HT-29 (cell line): ENCODE data around the gene IFT81. TPM values are rescaled to one million over a fixed set of nuclear protein-coding genes. Genes with fewer than 3 reads are reported as not detected.
"Not testable (repeated sequence)": the region's sequence is repeated elsewhere in the genome, so short reads cannot be mapped to it uniquely, and the experiment has no call there.

Experiments used
- DNase-seq: peaks from one replicate; pipeline ENCODE4 v3.0.0-alpha.2; 2015; ENCODE audit warnings: low spot score
- total RNA-seq: library from RNA; depleted of rRNA; stranded (reverse); fragments of >200 nt; shearing (Covaris generic); gene quantifications from 2 replicates; pipeline ENCODE4 v1.2.3, GENCODE V29; 2014

The IFT81 gene
- total RNA-seq, 1 experiment from 2014 or later: 5.5 TPM

DNA sequence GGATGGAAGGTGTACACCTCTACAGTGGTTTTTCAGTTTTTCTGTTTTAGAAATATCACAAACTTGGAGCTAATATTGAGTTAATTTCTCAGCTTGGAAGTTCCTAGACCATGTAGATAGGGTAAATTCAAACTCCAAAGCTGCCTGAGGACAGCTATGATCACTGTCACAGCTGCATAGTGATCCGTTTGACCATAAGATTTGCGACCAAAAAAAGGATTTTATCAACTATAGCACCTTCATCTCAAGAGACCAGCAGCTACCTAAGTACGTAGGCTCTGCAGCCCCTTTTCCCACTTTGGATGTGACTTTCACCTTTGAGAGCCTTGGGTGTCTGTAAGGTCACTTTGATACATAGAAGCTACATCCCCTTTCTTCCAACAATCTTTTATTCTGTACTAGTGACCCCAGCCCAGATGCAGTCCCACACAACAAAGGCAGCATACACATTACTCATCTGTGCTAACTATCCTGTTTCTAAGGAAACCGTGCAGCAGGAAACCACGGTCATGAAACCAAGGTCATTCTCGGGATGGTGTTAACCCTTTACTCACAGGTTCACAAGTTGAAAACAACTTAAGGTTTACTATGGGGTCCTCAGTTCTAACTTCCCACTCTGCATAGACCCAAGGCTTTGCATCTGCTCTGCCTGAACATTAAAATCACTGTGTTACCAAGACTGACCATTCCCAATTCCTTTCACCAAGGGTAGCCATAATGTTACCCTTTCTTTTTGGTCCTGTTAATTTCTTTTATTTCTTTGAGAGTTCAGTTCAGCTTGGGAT is 75.4 kb downstream of the IFT81 start:
- DNase-seq: no peak

DNA sequence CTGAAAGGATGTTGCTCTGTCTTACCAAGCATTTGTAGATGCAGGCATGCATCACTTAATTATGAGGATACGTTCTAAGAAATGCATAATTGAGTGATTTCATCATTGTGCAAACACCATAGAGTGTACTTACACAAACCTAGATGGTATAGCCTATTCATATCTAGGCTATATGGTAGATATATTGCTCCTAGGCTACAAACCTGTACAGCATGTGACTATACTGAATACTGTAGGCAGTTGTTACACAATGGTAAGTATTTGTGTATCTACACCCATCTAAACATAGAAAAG is 75.9 kb downstream of the IFT81 start:
- no peak for DNase-seq

DNA sequence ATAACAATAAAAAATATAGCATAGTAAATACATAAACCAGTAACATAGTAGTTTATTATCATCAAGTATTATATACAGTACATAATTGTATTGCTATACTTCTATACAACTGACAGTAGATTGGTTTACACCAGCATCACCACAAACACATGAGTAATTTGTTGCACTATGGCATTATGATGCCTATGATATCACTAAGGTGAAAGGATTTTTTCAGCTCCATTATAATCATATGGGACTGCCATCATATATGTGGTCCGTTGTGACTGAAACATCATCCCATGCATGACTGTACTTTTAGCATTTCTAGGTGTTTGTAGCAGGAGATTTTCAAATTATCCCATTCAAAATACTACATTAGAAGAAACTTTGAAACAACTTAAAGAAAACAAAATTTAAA is 77.8 kb downstream of the IFT81 start:
- no peak for DNase-seq

DNA sequence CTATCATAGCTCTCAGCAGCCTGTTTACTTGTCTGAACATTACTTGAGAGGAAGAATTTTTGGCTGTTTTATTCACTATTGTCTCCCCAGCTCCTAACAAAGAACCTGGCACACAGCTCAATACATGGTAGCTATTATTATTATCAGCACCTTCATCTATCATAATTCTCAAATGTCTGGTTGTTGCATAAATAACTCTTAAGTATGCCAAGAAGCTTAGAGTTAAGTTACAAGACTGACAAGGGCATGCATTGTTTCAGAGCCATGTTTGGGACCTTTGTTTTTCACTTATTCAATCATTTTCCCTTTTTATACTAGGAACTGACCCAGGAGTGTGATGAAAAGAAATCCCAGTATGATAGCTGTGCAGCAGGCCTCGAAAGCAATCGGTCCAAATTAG is 79.4 kb downstream of the IFT81 start:
- no peak for DNase-seq

DNA sequence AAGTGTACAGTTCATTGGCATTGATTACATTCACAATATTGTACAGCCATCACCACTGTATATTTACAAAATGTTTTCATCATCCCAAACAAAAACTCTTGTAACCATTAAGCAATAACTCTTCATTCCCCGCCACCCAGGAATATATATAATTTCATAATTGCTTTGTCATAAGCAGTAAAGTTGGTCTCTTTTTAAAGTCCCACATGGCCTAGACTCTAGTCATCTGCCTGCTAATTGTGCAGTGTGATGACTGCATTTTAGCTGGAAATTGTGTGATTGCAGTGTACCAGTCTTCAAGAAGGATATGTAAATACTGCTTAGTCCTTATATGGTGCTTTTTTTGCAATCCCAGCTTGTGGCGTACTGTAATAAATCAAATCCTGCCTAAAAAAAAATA is 81.8 kb downstream of the IFT81 start:
- no peak for DNase-seq

DNA sequence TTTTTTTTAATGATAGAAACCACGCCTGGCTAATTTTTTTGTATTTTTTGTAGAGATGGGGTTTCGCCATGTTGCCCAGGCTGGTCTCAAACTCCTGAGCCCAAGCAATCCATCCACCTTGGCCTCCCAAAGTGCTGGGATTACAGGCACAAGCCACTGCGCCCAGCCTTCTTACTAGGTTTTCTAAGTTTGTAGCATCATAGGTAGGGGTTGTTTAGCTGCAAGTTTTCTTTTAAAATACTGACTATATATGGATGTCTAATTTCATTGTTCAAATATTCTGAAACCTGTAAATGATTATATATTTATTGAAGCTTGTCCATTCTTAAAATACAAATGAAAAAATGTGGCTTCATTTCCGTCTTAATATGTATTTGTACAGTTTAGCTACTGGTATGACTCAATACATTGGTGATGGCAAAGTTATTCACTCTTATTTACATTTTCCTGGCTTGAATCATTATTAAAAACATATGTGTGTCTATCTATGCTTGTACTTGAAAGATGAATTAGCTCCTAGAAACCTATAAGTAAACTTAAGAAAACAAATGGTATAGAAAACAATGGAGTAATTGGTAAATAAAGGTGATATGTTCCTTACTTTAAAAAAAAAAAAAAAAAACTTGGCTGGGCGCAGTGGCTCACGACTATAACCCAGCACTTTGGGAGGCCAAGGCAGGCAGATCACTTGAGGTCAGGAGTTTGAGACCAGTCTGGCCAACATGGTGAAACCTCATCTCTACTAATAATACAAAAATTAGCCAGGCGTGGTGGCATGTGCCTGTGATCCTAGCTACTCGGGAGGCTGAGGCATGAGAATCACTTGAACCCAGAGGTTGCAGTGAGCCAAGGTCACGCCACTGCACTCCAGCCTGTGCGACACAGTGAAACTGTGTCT is 87.7 kb downstream of the IFT81 start:
- not testable (repeated sequence) for DNase-seq

DNA sequence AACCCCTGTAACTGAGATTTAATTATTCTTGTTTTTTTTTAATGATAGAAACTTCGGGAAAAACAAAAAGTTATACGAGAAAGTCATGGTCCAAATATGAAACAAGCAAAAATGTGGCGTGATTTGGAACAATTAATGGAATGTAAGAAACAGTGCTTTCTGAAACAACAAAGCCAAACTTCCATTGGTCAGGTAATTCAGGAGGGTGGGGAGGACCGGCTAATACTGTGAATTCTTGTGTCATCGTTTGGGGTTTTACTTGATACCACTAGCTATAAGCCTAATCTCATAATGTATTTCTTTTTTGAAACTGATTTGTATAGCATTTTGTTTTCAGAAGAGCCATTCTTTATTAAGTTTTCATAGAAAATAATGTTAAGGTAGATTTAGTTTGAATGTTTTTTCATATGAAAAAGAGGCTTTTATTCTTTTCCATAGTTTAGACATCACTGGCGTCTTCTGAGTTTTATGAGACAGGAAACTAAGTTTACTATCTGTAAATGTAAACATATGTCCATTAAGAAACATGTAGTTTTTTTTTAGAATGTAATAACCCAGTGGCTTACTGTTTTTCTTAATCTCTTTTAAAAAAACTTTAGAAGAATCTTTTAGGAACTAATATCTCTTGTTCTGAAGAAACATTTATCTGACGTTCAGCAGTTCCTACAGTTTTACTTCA is 94.0 kb downstream of the IFT81 start:
- no peak for DNase-seq

DNA sequence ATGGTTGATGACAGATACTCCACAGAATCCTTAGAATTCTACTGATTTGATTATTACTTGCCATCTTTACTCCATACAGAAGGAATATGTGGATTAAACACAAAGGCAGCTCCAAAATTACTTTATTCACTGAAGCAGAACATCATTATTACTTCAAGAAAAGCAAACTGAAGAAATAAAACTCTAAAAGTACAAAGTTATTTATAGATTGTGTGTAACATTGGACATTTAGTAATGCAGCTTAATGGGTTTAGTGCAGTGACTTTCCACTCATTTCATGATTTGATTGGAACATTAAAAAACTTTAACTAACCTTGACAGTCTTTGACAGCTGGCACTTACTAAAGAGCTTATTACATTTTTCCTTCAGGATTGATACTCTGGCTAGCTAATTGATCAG is 97.9 kb downstream of the IFT81 start:
- no peak for DNase-seq

DNA sequence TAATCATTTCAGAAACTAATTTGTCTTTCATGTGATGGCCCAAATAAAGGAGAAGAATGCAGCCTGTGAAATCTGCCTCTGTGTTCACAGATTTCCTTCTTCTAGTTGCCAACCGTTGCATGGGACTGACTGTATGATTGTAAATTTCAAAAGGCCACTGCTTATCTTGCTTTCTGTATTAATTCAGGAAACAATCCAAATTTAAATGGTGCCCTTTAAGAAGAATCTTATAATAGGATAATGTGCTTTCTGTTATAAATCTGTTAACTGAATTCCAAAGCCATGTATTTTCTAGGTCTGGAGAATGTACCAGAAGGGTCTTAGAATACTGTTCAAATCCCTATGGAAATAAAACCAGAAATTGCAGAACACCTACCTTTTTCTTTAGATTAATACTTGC is 98.3 kb downstream of the IFT81 start:
- DNase-seq: no peak

DNA sequence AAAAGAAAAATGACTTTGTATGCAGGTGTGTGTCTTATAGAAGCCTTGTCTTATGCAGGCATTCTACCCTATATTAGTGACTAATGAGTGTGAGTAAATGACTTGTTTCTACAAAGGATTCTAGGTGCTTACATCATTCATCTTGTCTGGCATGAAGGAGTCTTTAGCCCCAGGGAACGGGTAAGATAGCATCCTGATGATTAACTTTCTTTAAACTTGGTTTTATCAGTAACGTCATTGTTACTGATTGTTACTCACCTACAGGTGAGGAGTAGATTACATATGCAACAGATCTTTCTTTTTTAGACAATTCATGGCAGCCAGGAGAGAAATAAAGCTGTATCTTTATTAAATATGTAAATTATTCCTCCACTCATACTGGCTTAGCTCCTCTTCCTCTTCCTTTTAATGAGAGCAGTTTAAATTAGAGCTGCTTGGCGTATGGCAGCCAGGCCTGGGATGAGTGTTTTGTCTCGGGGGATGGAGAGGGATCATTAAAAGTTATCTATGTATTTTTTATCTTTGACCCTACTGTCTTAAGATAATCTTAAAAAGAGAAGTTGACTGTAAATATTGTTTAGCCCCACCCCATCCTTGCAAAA is 99.7 kb downstream of the IFT81 start:
- DNase-seq: no peak

DNA sequence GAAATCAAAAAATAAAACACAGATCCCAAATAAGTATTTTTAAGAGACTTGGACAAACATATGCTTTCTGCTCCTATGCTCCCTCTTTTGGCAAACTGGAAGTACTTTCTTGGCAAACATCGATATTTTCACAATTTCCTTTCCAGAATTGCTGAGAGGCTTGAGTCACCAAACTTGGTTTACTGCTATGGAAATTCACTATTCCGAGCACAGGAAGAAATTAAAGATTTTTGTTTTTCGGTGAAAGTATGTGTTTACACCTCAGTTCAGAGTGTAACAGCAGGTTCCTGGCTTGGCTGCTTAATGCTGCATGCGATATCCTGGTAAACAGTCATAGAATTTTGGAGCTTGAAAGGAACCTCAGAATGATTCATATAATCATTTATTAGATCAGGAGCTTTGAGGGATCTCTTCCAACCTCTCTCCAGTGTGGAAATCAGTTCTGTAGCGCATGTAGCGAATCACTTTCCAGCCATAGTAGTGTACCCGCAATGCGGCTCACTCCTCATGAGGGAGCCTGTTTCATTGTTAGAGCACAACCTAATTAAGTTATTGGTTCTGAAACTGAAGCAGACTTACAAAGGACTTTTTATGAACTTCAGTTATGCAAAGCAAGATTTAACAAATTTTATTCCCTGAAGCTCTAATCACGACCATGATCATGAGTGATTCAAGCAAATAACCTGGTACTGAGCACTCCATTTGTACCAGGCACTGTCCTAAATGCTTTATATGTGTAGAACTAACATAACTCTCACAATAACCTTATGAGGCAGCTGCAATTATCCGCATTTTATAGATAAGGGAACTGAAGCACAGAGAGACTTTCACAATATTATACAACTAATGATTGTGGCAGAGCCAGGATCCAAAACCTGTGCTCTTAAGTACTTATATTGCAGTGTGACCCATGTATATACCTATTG is 100.5 kb downstream of the IFT81 start:
- peak; percentile 39 for DNase-seq

DNA sequence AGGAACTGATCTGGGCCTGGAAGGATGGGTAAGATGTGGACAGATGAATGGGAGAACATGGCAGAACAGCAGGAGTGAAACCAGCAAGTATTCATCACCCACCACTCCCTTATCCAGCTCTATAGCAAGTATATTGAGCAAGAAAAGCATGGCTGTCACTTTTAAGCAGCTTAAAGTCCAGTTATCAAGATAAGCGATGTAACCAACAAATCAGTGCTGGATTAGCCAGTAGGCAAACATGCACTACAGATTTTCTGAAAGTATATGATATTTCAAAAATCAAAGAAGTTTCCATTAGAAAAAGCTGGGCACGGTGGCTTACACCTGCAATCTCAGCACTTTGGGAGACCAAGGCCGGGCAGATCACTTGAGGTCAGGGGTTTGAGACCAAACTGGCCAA is 103.0 kb downstream of the IFT81 start:
- no peak for DNase-seq

DNA sequence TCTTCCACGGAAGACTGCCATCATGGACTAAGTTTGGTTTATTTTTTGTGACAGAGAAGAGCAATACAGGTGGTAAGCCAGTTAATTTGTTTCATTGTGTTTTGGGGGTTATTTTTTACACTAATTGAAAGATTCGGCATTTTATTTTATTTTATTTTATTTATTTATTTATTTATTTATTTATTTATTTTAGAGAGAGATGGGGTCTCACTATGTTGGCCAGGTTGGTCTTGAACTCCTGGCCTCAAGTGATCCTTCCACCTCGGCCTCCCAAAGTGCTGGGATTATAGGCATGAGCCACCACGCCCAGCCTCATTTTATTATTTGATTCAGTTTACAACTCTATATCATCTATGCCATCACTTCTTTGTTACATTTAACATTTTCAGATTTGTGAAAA is 104.2 kb downstream of the IFT81 start:
- not testable (repeated sequence) for DNase-seq

DNA sequence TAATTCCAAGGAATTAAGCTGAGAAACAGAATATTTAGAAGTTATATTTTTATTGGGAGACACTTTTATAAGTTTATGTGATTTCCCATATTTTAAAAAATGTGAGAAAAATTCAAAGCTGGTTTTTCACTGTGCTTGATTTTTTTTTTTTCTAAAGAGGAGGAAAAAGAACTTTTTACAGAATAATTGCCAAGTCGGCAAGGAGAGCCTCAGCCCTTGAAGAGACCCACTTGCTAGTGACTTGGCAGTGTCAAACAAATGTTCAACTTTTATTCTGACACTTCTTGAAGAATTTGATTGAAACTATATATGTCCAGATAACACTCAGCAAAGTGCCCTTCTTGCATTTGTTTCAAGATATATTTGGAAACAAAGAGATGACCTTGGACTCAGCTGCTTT is 104.6 kb downstream of the IFT81 start:
- DNase-seq: no peak

DNA sequence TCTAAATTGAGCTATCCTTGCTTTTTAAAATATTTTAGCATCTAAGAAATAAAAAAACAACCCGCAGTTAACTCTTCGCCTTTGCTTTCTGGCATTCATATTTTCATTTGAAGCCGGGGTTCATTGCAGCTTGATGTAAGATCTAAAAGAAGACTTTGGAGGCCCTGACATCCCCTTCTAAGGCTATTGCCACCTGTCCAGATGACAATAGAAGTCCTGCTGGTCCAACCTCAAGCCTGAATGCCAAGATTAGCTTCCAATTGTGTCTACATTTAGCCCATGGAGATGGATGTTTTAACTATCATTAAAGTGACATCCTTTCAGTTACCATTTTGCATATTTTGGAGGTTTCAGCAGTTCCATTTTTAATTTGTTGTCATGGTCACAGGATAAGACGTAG is 105.3 kb downstream of the IFT81 start:
- DNase-seq: no peak

DNA sequence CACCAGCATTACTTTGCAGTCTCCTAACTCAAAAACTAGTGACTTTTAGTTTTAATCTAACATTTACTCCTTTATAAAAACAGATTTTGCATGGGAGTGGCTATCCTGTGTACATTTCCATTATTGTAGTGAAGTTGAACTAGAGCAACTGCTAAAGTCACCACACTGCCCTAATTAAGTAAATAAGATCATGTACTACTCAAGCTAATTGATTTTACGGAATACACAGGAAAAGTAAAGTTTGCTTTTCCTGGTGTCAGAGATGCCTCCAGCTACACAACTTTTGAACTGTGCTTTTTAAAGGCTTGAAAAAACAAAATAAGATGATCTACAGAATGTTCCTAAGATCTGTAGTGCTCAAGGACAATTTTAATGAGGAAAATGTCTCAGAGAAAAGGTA is 106.5 kb downstream of the IFT81 start:
- no peak for DNase-seq

DNA sequence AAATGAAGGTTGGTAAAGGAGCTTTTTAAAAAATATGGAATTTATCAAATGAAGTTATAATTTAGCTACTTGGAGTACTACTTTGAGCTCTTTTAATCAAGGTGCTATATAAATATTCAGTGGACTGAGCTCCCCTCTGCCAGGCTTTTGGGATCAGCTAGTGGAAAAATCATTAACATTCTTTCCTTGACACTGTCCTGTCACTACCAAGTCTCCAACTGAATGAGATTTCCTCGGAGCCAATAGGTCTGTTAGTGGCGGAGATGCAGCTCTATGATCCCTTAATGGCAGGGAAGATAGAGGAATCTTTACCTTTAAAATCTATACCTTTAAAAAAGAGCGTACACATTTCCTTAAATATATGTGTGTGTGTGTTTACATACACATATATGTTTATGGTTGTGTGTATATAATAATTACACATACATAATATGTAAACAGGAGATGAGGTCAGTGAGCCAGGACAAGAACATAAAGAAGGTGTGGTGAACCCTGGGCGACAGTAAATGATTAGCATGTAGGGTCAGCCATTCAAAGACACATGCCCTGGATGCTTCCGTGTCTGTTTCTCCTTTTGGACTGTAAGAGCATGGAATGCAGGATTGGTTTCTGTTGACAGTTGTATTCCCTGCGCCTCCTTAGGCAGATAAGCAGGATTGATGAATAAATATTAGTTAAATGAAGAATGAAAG is 109.2 kb downstream of the IFT81 start:
- no peak for DNase-seq

DNA sequence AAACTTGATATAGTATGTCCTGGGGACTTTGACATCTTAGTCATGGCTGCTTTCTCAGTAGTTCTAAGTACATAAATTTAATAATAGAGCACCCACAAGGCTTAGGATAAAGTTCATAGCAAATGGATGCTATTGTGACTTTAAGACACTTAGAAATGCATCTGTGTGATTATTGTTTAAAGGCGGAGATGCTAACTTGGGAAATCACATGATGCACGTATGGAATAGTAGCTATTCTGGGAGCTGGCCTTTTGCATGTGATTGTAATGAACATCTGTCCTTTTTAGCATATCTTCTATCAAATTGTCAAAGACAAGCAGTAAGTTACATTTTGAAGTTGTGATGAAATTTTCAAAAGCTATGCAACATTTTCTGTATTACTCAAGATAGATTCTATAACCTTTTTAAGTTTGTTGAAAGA is 110.2 kb downstream of the IFT81 start:
- no peak for DNase-seq

DNA sequence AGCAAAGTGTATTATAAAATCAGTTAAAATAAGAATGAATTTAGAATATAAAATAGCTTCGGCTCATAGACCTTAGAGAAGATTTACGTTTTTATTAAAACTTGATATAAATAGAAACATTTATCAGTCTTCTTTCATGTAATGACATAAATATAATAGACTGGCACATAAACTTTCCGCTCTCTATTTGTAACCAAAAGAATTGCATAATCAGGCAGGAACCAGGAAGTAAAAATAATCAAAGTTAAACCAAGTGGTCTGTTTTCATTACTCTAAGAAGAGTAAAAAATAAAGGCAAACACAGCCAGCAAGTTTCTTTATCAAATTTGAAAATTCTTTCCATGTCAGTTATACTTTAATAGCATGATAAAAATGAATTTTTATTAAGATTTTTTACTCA is 110.6 kb downstream of the IFT81 start:
- no peak for DNase-seq

DNA sequence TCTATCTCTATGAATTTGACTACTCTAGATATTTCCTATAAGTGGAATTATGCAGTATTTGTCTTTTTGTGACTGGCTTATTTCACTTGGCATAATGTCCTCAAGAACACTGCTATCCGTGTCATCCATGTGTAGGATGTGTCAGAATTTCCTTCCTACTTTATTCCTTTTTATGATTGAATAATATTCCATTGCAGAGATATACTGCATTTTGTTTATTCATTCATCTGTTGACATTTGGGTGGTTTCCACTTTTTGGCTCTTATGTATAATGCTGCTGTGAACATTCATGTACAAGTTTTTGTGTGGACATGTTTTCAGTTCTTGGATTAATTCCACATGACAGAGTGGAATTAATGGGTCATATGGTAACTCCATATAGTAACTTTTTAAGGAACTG is 111.2 kb downstream of the IFT81 start:
- DNase-seq: no peak
